NCI-H460 (cell line): ENCODE results near the gene KIFC3. TPM values are rescaled to one million over a fixed set of nuclear protein-coding genes. Genes with fewer than 3 reads are reported as not detected.
"Not testable (repeated sequence)": the region's sequence is repeated elsewhere in the genome, so short reads cannot be mapped to it uniquely, and the experiment has no call there.

ENCODE experiments used
- DNase-seq: peaks from one replicate; pipeline ENCODE4 v3.0.0-alpha.2; 2016; ENCODE audit warnings: low read depth; ENCODE audit errors: extremely low read depth
- total RNA-seq: library from RNA; depleted of rRNA; stranded (reverse); fragments of >200 nt; shearing (Covaris generic); gene quantifications from 2 replicates; pipeline ENCODE4 v1.2.3, GENCODE V29; 2014

The KIFC3 gene
- total RNA-seq, 1 experiment from 2014 or later, result 300 TPM

GRCh38 chr16:57728336-57729181, 73.7 kb downstream of the KIFC3 start:
- DNase-seq, result no peak

- DNase-seq, result no peak
Measured at GRCh38 chr16:57727610-57728009, 74.7 kb downstream of the KIFC3 start.

DNA sequence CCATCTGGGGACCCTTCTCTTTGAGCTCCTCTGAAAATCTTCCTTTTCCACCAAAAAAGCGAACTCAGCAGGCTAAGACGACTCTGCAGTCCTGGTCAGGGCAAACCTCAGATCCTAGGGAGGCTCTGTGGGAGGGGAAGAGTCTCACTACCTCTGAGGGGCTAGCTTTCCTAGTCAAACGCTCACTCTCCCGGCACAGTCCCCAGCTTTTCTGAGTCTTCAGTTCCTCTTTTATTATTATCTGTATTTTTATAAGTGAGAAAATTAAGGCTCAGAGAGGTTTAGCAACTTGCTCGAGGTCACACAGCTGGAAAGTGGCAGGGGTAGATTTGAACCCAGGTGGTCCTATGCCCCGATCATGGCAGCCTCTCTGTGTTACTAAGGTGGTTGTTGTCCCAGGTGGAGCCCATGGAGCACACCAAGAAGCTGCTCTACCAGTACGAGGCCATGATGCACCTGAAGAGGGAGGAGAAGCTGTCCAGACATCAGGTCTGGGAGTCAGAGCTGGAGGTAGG, 75.8 kb downstream of the KIFC3 start:
- DNase-seq, result no peak

GRCh38 chr16:57725976-57726375, 76.3 kb downstream of the KIFC3 start:
- no peak for DNase-seq

DNA sequence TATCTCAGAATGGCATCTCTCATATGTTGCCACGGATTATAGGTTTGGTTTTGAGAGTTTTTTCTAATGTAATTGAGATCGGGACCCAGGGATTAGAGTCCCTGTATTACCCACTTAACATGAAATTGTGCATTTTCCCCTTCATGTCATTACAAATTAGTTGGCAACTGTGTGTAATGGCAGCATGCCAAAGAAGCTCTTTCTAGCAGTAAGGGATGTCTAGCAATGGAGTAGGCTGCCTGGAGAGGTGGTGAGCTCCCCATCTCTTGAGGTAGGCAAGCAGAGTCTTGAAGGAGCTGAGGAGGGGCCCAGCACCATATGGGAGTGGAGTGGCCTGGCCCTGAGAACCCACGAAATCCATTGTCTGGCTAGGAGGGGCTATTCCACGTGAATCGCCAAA, 76.7 kb downstream of the KIFC3 start:
- DNase-seq, result no peak

DNA sequence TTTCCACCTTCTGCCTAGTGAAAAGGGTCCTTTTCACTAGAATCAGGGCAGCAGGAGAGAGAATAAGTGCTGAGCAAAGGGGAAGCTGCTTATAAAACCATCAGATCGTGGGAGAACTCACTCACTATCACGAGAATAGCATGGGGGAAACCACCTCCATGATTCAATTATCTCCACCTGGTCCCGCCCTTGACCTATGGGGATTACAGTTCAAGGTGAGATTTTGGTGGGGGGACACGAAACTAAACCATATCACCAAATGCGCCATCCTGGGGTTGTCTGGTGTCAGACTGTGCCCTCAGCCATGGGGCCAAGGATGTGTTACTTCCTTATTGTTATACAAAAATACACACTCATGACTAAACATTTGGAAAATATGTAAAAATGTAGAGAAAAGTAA, 77.1 kb downstream of the KIFC3 start:
- no peak for DNase-seq

DNA sequence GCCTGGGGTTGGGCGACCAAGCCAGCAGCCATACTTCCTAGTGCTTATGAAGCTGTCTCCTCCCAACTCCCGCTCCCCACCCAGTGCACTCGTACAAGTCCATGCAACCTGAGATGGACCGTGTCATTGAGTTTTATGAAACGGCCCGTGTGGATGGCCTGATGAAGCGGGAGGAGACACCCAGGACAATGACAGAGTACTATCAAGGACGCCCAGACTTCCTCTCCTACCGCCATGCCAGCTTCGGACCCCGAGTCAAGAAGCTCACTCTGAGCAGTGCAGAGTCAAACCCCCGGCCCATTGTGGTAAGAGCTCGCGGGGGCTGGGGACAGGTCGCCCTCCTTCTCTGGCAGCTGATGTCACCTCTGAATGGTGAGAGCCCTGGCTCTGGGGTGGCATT, 77.8 kb downstream of the KIFC3 start:
- DNase-seq, result no peak

GRCh38 chr16:57723170-57723569, 79.1 kb downstream of the KIFC3 start:
- DNase-seq, result no peak

DNA sequence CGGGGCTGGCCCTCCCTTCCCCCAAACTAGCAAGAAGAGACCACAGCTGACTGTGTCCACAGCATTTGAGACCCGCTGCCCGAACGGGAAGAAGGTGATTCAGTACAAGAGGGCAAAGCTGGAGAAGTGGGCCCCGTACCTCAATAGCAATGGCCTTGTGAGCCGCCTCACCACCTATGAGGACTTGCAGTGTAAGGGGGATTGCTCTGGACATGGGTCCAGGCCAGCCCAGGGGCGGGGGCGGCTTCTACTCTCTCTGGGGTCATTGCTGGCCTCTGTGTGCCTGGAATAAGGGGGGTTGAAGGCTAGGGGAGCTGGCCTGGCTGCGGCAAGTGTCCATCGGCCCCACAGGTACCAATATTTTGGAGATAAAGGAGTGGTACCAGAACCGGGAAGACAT, 79.6 kb downstream of the KIFC3 start:
- no peak for DNase-seq

GRCh38 chr16:57722210-57722499, 80.1 kb downstream of the KIFC3 start:
- DNase-seq, result no peak

DNA sequence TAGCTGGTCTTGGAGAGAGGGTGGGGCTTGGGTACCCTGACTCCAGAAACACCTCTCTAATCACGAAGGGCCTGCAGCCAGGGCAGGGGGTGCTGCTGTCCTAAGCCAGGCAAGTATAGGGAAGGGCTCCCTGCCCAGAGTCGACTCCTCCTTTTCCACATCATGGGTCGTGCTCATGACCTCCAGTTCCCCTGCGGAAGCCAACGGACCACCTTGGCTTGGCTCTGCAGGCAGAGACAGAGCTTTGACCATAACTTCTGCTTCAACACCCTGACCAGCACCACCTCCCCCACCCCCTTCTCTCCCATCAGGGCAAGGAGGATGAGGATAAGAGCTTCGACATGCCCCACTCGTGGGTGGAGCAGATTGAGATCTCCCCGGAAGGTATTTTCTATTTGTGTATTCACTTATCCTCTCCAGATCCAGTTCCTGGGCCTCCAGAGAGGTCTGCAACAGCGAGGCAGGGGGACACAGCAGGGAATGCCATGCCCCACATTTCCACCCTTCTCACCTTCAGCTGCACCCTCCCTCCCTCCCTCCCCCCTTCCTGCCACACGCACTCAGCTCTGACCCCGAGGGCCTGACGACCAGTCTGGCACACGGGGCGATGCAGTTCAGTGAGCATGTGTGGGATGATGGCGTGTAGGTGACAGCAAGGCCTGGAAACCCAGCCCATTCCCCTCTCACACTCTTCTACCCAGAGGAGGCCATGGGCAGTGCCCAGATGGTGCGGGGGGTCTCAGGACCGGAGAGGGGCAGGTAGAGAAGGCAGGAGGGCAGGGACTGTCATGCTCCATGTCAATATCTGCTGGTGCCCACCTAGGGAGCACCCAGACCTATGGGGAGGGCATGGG, 80.7 kb downstream of the KIFC3 start:
- no peak for DNase-seq

GRCh38 chr16:57720142-57720575, 82.1 kb downstream of the KIFC3 start:
- DNase-seq, result peak; percentile 63

DNA sequence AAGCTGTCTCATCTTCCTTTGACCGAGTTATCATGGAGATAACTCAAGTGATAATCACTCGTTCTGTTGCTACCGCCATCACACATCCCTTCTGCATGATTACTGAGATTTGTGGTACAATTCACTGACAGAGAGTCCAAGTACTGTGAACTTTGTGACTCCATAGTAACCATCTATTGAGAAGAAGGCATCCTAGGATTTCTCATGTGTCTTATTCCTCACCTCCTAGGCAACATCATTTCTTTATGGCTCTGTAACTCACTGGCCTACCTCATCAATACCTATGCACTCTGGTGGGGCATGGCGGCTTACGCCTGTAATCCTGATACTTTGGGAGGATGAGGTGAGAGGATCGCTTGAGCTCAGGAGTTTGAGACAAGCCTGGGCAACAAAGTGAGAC, 88.2 kb downstream of the KIFC3 start:
- no peak for DNase-seq

GRCh38 chr16:57713596-57713995, 88.7 kb downstream of the KIFC3 start:
- no peak for DNase-seq

- DNase-seq, result not testable (repeated sequence)
Measured at GRCh38 chr16:57712569-57712968, 89.7 kb downstream of the KIFC3 start.

- no peak for DNase-seq
Measured at GRCh38 chr16:57711993-57712392, 90.3 kb downstream of the KIFC3 start.

DNA sequence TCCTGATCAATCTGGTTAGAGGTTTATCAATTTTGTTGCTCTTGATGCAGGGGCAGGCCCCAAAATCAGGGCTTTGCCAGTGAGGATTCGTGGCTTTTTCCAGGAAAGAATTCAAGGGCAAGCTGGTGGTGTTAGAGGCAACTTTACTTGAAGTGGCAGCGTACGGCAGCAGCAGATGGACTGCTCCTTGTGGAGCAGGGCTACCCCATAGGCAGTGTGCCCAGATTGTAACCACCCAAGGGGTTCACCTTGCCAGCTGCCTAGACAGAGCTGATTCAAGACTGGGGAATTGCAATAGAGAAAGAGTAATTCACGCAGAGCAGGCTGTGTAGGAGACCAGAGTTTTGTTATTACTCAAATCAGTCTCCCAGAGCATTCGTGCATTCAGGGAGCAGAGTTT, 90.9 kb downstream of the KIFC3 start:
- DNase-seq, result no peak

- no peak for DNase-seq
Measured at GRCh38 chr16:57709663-57710062, 92.6 kb downstream of the KIFC3 start.
